ENCODE results near the gene PGLYRP1.

Gene PGLYRP1

GRCh38 chr19:46060012-46060411 is 37.2 kb upstream of the PGLYRP1 start (continued):
- TF ChIP-seq PATZ1 (CRISPR knock-in tag; IDR thresholded peaks at IDR 0.05; ENCODE audit: borderline replicate concordance) (no peak), GLIS3 (CRISPR knock-in tag; IDR thresholded peaks at IDR 0.05) (no peak), ZNF70 (CRISPR knock-in tag; IDR thresholded peaks at IDR 0.05) (no peak)

- ATAC-seq: no peak
Measured at GRCh38 chr19:46058778-46059177, 35.9 kb upstream of the PGLYRP1 start.

GRCh38 chr19:46056536-46056935 is 33.7 kb upstream of the PGLYRP1 start:
- ATAC-seq: no peak
- no peak for TF ChIP-seq OSR1 (CRISPR knock-in tag; IDR thresholded peaks at IDR 0.05)
- no peak for TF ChIP-seq BACH2 (CRISPR knock-in tag; IDR thresholded peaks at IDR 0.05; ENCODE audit: borderline replicate concordance)
- TF ChIP-seq ESRRG (CRISPR knock-in tag; IDR thresholded peaks at IDR 0.05): no peak
- TF ChIP-seq TSHZ2 (CRISPR knock-in tag; IDR thresholded peaks at IDR 0.05): no peak
- no peak for TF ChIP-seq ZNF70 (CRISPR knock-in tag; IDR thresholded peaks at IDR 0.05)

More at GRCh38 chr19:46058778-46059177, 35.9 kb upstream of the PGLYRP1 start:
- TF ChIP-seq PPARA (CRISPR knock-in tag; IDR thresholded peaks at IDR 0.05; ENCODE audit: borderline replicate concordance) (no peak), ESRRG (CRISPR knock-in tag; IDR thresholded peaks at IDR 0.05) (no peak), ZFP3 (CRISPR knock-in tag; IDR thresholded peaks at IDR 0.05) (no peak), TOX (CRISPR knock-in tag; IDR thresholded peaks at IDR 0.05; ENCODE audit: borderline replicate concordance) (no peak), ZC3H10 (CRISPR knock-in tag; IDR thresholded peaks at IDR 0.05) (no peak), ZNF565 (CRISPR knock-in tag; conservative IDR thresholded peaks at IDR 0.05; ENCODE audit: low read depth) (no peak), OSR1 (CRISPR knock-in tag; IDR thresholded peaks at IDR 0.05) (no peak), ISL1 (CRISPR knock-in tag; IDR thresholded peaks at IDR 0.05) (no peak)

- no peak for ATAC-seq
- TF ChIP-seq POU6F1 (CRISPR knock-in tag; IDR thresholded peaks at IDR 0.05; ENCODE audit: borderline replicate concordance, low read depth) (no peak), CSDC2 (CRISPR knock-in tag; IDR thresholded peaks at IDR 0.05) (no peak), GLIS3 (CRISPR knock-in tag; IDR thresholded peaks at IDR 0.05) (no peak), PATZ1 (CRISPR knock-in tag; IDR thresholded peaks at IDR 0.05; ENCODE audit: borderline replicate concordance) (no peak), ZFP3 (CRISPR knock-in tag; IDR thresholded peaks at IDR 0.05) (no peak), CREB5 (CRISPR knock-in tag; IDR thresholded peaks at IDR 0.05; ENCODE audit: low read depth) (no peak), ZNF565 (CRISPR knock-in tag; conservative IDR thresholded peaks at IDR 0.05; ENCODE audit: low read depth) (no peak), TOX (CRISPR knock-in tag; IDR thresholded peaks at IDR 0.05; ENCODE audit: borderline replicate concordance) (no peak), ZNF8 (CRISPR knock-in tag; IDR thresholded peaks at IDR 0.05) (no peak), PPARA (CRISPR knock-in tag; IDR thresholded peaks at IDR 0.05; ENCODE audit: borderline replicate concordance) (no peak), CSRNP3 (CRISPR knock-in tag; IDR thresholded peaks at IDR 0.05) (no peak), ARNTL (CRISPR knock-in tag; IDR thresholded peaks at IDR 0.05; ENCODE audit: borderline replicate concordance, low read depth) (no peak), TCF4 (CRISPR knock-in tag; IDR thresholded peaks at IDR 0.05; ENCODE audit: borderline replicate concordance) (no peak), TSHZ2 (CRISPR knock-in tag; IDR thresholded peaks at IDR 0.05) (no peak)
Measured at GRCh38 chr19:46052896-46053295, 30.0 kb upstream of the PGLYRP1 start.
